HG02852 (cell line): ENCODE results near the gene HYAL3.
"Not testable (repeated sequence)": the region's sequence is repeated elsewhere in the genome, so short reads cannot be mapped to it uniquely, and the experiment has no call there.

Experiments
- ATAC-seq: cut with Tn5 transposase; IDR thresholded peaks from one replicate; pipeline ENCODE4 v1.9.1; 2021; ENCODE audit warnings: mild to moderate bottlenecking, moderate library complexity; ENCODE audit not compliant: unreplicated experiment

HYAL3 gene

GRCh38 chr3:50316657-50317242 is 17.5 kb upstream of the HYAL3 start:
- ATAC-seq, result no peak

DNA sequence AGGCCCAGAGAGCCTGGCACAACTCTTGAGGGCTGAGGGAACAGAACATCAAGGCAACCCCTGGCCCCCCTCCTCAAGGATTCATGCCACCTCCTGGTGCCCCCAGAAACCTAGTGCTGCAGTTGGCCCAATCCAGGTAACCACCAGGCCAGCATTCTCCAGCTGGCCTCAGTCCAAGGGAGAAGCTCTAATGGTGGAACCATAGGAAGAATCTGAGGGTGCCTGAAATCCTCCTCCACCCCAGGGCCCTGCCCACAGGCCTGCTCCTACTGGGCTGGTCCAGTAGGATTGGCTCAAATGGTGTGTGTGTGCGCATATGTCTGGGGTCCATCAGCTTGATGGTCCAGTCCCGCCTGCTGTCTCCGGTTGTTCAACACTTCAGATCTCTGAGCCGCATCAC is 15.6 kb upstream of the HYAL3 start:
- no peak for ATAC-seq

DNA sequence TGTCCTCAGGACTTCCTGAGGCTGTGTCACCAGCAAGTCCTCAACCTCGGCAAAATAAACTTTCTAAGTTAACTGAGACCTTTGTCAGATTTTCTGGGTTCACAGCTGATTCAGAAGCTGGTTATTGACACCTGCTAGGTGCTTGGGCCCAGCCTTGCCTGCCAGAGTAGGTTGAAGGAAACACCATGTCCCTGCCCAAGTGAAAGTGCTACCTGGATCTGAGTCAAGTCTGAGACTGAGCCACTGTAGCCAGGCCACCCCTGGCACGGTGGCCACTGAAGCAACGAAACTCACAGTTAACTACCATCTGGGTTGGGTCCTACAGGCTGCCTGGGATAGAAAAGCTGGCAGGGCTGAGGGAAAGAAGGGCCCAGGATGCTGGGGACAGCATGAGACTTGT is 15.1 kb upstream of the HYAL3 start:
- no peak for ATAC-seq

DNA sequence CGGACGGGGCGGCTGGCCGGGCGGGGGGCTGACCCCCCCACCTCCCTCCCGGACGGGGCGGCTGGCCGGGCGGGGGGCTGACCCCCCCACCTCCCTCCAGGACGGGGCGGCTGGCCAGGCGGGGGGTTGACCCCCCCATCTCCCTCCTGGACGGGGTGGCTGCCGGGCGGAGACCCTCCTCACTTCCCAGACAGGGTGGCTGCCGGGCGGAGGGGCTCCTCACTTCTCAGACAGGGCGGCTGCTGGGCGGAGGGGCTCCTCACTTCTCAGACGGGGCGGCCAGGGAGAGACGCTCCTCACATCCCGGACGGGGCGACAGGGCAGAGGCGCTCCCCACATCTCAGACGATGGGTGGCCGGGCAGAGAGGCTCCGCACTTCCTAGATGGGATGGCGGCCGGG is 12.8 kb upstream of the HYAL3 start:
- ATAC-seq, result not testable (repeated sequence)

- ATAC-seq, result no peak
Observed at GRCh38 chr3:50304601-50305000, 5.4 kb upstream of the HYAL3 start.

DNA sequence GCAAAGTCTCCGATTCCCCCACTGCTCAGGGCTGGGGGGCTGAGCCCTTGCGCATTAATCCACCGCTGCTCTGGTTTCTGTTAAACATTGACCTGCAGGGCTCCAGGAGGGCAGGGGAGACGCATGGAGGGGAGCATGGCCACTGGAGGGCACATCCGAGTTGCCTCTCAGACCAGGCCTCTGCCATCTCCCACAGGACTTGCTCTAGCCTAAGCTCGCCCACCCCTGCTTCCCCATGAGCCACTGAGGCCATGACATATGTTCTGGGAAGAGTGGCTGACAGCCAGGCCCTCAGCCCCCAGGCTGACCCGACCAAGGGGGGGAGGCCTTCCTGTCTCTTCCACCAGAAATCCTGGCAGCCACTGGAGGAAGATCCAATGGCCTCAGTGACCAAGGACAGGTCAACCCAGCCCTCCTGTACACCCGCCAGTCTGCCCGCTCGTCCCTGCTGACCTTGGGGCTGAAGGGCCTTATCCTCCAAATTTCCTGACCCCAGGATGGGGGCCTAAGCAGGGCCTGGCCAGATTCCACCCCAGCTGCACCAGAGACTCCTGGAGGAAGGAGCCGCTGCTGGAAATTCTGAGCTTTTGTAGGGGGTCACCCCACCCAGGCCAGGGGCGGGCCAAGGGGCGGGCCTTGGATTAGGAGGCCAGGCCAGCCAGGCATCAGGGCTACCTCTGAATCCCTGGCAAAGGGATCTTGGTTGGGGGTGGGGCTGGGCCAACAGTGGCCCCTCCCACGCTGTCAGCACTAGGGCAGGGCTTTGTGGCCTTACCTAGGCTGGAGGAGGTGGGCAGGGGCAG is 4.0 kb upstream of the HYAL3 start, which contains the start of gene HYAL1:
TSS of gene HYAL1 (minus strand) at position 562 of the 803 bp plus-strand sequence. CDS start 618 bp downstream, outside the sequence.
- no peak for ATAC-seq

- ATAC-seq, result no peak
Observed at GRCh38 chr3:50302095-50303012, 3.1 kb upstream of the HYAL3 start.

DNA sequence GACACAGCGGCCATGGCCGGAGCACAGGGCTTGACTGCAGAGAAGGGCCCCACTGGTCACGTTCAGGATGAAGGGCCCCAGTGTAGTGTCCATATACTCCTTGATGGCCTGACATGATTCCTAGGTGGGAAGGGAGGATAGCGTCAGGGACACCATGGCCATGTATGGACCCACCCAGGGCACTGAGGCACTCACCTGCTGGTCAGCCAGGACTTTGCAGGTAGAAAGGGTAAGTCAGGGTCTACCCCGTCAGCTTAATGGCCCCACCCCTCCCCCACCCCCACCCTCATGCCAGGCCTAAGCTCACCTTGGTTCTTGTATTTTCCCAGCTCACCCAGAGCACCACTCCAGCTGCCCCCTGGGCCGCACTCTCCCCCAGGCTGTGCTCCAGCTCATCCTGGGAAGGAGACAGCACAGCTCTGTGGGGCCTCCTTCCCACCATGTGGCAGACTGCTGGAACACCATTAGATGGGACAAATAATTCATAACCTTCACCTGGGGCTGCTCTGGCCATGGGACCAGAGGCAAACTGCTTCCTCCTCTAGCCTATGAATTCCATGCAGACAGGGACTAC is 1.6 kb upstream of the HYAL3 start:
- ATAC-seq, result no peak

GRCh38 chr3:50299929-50300680 is 900 bp upstream of the HYAL3 start:
- no peak for ATAC-seq

DNA sequence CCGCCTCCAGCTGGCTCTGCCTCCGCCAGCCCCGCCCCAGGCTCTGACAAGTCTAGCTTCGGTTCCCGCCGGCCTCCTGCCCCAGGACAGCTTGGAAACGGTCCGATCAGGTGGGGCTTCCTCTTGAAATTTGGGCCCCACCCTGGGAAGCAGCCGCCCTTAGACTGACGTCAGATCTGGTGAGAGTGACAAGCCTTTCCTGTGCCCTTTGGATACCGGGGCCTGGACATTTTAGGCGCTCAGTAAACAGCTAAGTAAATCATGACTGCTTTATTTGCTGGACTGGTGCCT is 378 bp upstream of the HYAL3 start:
- ATAC-seq, result no peak

DNA sequence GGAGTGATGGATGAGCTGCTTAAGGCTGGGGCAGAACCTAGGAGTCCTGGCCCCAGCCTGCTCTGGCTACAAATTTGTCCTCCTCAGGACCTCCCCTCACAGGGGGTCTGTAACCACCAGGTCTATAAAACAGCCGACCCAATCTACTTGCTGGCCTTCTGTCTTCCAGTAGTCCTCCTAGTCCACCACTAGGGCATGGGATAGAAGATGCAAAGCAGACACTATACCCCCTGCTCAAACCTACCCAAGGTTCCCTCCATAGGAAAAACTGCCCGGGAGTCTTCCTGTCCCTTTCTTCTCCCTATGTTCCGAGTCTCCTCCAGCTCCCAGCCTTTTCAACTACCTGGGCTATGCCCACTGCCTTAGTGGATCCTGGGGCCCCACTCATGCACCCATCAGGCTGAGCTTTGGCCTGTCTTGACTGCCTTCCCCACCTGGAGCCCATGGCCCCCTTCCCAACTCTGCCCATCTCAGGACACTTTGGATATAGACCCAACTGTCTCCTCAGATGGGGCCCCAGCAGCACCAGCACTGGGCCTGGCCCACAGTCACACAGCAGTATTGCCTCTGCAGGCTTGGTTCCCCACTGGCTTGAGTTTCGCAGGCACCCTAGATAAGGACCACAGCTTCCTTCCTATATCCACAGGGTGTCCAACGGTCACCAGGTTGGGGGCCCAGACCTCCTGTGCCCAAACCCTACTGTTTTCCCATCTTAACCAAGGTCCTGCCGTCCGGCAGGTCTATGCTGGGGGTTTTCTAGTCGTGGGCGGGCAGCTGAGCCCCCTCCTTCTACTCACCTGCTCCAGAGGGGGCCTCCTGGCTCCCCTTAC is 1.1 kb downstream of the HYAL3 start:
- no peak for ATAC-seq

DNA sequence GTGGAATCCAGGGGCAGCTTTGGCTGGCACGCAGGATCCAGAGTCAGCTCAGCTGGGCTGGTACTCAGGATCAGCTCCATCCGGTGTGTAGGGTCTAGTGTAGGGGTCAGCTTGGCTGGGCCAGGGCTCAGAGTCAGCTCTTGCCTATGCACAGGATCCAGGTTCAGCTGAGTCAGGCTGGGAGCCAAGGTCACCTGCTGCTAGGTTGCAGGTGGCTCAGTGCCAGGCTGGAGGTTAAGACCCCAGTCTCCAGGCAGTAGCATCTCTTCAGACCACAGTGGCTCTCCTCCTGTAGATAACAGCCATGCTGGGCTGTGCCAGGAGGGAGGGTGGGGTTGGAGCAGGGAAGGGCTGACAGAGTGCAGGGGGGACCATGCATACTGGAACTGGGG is 1.8 kb downstream of the HYAL3 start:
- ATAC-seq, result no peak

DNA sequence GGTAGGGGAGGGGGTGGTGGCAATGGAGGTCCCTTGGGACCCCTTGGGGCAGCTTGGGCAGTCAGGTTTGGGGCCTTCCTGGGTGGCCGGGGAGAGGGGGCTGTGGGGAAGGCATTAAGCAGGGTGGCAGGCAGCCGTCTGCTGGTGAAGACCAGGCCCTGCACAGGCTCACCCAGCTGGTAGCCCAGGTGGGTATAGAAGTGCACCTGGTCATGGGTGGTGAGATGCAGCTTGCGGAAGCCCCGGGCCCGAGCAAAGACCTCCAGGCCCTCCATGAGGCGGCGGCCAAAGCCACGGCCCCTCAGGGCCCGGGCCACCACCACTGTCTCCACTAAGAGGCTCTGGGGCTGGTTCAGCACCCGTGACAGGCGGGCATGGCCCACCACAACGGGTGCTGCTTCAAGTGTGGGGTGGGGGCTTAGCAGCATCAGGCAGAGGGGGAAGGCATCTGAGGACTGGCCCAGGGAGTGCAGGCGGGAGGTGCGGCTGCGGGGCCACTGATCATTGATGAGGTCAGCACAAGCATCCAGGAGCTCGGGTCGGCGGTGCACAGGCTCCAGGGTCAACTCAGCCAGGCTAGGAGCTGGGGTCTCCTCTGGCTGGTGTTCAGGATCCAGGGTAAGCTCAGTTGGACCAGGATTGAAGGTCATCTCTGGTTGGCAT is 2.4 kb downstream of the HYAL3 start:
- no peak for ATAC-seq

GRCh38 chr3:50295553-50296431 is 3.4 kb downstream of the HYAL3 start:
- ATAC-seq, result no peak

DNA sequence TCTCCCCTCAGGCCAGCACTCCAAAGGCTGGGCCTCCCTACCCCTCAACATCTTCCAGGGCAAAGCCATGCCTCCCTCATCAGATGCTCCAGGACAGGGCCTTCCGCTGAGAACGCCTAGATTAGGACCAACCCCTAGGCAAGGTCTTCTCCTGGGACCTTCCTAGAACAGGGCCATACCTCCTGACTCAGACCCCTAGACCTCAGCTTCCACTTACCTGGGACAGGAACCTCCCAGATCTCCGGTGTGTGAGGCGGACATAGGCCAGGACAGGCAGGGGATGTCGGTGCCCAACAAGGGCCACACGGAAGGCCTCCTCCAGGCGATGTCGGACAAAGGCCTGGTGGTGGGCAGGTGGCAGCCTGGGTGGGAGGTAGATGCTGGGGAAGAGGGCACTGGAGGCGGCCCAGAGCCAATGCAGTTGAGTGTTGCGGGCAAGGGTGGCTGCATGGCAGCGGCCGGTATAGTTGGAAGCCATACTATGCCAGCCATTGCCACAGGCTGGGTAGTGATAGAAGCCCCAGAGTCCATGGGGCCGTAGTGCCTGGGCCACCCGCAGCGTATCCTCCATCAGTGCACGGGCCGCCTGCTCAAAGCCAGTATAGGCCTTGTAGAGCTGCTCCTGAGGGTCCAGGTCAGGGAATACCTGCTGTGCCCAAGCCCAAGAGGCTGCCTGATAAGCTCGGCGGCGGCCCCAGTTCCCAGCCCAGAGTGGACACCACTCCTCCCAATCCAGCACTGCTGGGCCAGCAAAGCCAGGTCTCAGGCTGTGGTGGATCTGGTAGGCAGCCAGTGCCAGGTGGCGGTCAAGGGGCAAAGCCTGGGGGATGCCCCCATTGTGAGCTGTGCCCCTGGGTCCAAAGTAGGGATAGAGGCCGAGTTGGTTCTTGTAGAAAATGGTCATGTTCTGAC is 4.5 kb downstream of the HYAL3 start:
- no peak for ATAC-seq

GRCh38 chr3:50294089-50294488 is 5.1 kb downstream of the HYAL3 start:
- ATAC-seq, result no peak

DNA sequence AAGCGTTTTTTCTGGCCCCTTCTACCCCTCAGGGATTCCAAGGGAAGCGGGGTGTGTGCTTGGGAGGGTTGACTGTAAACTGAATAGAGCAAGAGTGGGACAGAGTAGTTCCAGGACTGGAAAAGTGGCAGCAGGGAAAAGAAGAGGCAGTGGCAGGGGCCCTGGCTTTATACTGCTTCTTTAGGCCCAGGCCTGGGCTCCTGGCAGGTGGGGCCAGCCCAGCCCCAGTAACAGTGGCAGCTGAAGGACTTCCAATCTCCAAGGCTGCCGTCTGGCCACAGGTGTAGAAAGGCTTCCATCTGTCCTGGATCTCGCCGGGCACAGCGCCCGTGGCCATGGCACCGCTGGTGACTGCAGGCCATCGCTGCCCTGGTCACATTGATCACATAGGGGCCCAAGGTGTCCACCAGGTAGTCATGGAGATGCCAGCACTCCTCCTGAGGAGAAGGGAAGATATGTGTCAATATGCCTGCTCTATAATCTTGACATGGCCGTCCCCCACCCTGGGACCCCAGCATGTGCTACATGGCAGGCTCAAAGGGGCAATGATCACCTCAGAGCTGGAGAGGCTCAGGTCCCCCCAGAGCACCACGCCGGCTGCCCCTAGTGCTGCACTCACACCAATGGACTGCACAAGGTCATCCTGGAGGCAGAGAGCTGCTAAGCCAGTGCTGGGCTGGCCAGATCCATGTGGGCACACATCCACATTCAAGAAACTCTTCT is 6.0 kb downstream of the HYAL3 start:
- ATAC-seq, result no peak
